NB4 (cell line): ENCODE data around the gene STX3.
"Not testable (repeated sequence)": the region's sequence is repeated elsewhere in the genome, so short reads cannot be mapped to it uniquely, and the experiment has no call there.

Experiments used
- POLR2A ChIP-seq: IDR thresholded peaks from 2 replicates; pipeline ENCODE4 v1.6.1; 2011; ENCODE audit warnings: mild to moderate bottlenecking; ENCODE audit not compliant: insufficient read length; ENCODE audit errors: extremely low read depth
- TF ChIP-seq, protein P1 (sequence below): IDR thresholded peaks from one replicate; pipeline ENCODE4 v1.5.1; 2012; ENCODE audit warnings: low read depth, low read length
- TF ChIP-seq, protein P2 (sequence below): IDR thresholded peaks from 2 replicates; pipeline ENCODE4 v1.6.1; 2011; ENCODE audit warnings: low read depth, low read length

DNA sequence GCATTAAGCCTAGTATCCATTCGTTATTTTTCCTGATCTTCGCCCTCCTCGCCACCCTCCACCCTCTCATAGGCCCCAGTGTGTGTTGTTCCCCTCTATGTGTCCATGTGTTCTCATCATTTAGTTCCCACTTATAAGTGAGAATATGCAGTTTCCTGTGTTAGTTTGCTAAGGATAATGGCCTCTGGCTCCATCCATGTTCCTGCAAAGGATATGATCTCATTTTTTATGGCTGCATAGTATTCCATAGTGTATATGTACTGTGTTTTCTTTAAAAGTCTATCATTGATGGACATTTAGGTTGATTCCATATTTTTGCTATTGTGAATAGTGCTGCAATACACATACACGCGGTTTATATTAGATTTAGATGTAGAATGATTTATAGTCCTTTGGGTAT, 96.2 kb downstream of the STX3 start:
- TF ChIP-seq, protein P1, sequence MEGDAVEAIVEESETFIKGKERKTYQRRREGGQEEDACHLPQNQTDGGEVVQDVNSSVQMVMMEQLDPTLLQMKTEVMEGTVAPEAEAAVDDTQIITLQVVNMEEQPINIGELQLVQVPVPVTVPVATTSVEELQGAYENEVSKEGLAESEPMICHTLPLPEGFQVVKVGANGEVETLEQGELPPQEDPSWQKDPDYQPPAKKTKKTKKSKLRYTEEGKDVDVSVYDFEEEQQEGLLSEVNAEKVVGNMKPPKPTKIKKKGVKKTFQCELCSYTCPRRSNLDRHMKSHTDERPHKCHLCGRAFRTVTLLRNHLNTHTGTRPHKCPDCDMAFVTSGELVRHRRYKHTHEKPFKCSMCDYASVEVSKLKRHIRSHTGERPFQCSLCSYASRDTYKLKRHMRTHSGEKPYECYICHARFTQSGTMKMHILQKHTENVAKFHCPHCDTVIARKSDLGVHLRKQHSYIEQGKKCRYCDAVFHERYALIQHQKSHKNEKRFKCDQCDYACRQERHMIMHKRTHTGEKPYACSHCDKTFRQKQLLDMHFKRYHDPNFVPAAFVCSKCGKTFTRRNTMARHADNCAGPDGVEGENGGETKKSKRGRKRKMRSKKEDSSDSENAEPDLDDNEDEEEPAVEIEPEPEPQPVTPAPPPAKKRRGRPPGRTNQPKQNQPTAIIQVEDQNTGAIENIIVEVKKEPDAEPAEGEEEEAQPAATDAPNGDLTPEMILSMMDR = not testable (repeated sequence)
- not testable (repeated sequence) for TF ChIP-seq POLR2A
- TF ChIP-seq, protein P2, sequence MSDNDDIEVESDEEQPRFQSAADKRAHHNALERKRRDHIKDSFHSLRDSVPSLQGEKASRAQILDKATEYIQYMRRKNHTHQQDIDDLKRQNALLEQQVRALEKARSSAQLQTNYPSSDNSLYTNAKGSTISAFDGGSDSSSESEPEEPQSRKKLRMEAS = not testable (repeated sequence)
